Fibroblast of skin of abdomen (primary cell): ENCODE data around the gene VPS33B. TPM values are rescaled to one million over a fixed set of nuclear protein-coding genes. Genes with fewer than 3 reads are reported as not detected.
"Not testable (repeated sequence)": the region's sequence is repeated elsewhere in the genome, so short reads cannot be mapped to it uniquely, and the experiment has no call there.

ENCODE experiments used
- DNase-seq: peaks from one replicate; pipeline ENCODE4 v3.0.0-alpha.2; 2013
- polyA plus RNA-seq, 2 experiments: library from polyadenylated mRNA; unstranded; fragments of 120-200 nt; gene quantifications; one replicate each; pipeline ENCODE4 v1.2.1, GENCODE V29; 2013; ENCODE audit not compliant: insufficient read length in 2 of 2

VPS33B gene
- 12.2 TPM for polyA plus RNA-seq (2013, experiment 1 of 2; ENCODE audit: insufficient read length)
- polyA plus RNA-seq (2013, experiment 2 of 2; ENCODE audit: insufficient read length), result 13.7 TPM

- DNase-seq, result peak; percentile 87
These were observed at the start of gene VPS33B for GRCh38 chr15:91022075-91022831. Gene VPS33B (minus strand): TSS chr15:91022594. CDS start chr15:91022249, 345 bp downstream.

GRCh38 chr15:91072161-91072560 lies 49.8 kb upstream of the VPS33B start:
- DNase-seq, result no peak

GRCh38 chr15:91070872-91071271 lies 48.5 kb upstream of the VPS33B start:
- DNase-seq, result no peak

- DNase-seq, result no peak
These were observed 46.6 kb upstream of the VPS33B start for GRCh38 chr15:91068966-91069365.

GRCh38 chr15:91068436-91068835 lies 46.0 kb upstream of the VPS33B start:
- no peak for DNase-seq

GRCh38 chr15:91067036-91067435 lies 44.6 kb upstream of the VPS33B start:
- no peak for DNase-seq

GRCh38 chr15:91065505-91065904 lies 43.1 kb upstream of the VPS33B start:
- no peak for DNase-seq

GRCh38 chr15:91061997-91062396 lies 39.6 kb upstream of the VPS33B start:
- no peak for DNase-seq

- DNase-seq, result no peak
These were observed 38.8 kb upstream of the VPS33B start for GRCh38 chr15:91061230-91061629.

- peak; percentile 43 for DNase-seq
These were observed 33.3 kb upstream of the VPS33B start for GRCh38 chr15:91055548-91056331.

GRCh38 chr15:91054816-91055215 lies 32.4 kb upstream of the VPS33B start:
- DNase-seq, result no peak

GRCh38 chr15:91051248-91051647 lies 28.9 kb upstream of the VPS33B start:
- DNase-seq, result no peak

GRCh38 chr15:91050128-91050455 lies 27.7 kb upstream of the VPS33B start:
- DNase-seq, result no peak

GRCh38 chr15:91049378-91050127 lies 27.2 kb upstream of the VPS33B start:
- peak; percentile 57 for DNase-seq

GRCh38 chr15:91047545-91048199 lies 25.3 kb upstream of the VPS33B start:
- DNase-seq, result peak; percentile 5

- not testable (repeated sequence) for DNase-seq
These were observed 23.7 kb upstream of the VPS33B start for GRCh38 chr15:91046056-91046455.

- no peak for DNase-seq
These were observed 22.7 kb upstream of the VPS33B start for GRCh38 chr15:91045065-91045464.

- no peak for DNase-seq
These were observed 20.9 kb upstream of the VPS33B start for GRCh38 chr15:91043202-91043874.

GRCh38 chr15:91040856-91041255 lies 18.5 kb upstream of the VPS33B start:
- DNase-seq, result no peak

GRCh38 chr15:91039996-91040395 lies 17.6 kb upstream of the VPS33B start:
- DNase-seq, result no peak

GRCh38 chr15:91032919-91033803 lies 10.8 kb upstream of the VPS33B start:
- DNase-seq, result peak; percentile 9
